Stimulated activated CD4-positive, alpha-beta T cell treated with anti-CD3 and anti-CD28 coated beads, Interleukin-1b, Interleukin-23, amount 100 ng/mL, for 4 hours (primary cell): ENCODE results near the gene TSR3.

Experiments
- DNase-seq, 2 donors: peaks; one replicate each; pipeline ENCODE4 v3.0.0-alpha.2; 2020; ENCODE audit warnings: low read depth in 2 of 2

TSR3 gene

DNA sequence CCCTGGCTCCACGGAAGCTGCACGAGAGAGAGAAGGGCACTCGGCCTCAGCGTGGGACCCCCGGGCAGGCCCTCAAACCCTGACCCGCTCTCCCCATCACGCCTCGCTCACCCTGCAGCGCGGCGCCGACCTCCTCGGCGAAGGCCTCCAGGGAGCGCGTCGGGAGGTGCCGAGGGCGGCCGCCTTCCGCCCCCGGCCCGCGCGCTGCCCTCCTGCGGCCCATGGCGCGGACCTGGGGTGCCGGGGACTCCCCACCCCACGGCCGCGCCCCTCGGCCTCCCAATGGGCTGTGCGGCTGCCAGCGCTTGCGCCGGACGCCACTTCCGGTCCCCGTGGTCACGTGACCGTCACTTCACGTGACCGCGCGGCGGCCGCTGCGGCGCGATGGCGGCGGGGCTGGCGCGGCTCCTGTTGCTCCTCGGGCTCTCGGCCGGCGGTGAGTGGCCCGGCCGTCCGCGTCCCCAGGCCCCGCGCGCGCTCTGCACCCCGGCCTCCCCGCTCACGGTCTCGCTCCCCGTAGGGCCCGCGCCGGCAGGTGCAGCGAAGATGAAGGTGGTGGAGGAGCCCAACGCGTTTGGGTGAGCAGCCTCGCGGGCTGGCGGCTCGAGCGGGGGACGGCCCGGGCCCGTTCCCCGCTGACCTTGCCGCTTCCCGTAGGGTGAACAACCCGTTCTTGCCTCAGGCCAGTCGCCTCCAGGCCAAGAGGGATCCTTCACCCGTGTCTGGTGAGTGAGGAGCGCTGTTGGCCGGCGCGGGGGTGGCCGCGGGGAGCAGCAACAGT, at the start of gene TSR3, which contains the start of gene GNPTG:
TSS of gene TSR3 (minus strand) at position 297 of the 781 bp plus-strand sequence. CDS start at position 223, 74 bp downstream.
TSS of gene GNPTG (plus strand) at position 350 of the 781 bp plus-strand sequence. CDS start at position 385, 35 bp downstream.
- peak; percentile 73 to 82 for DNase-seq

DNA sequence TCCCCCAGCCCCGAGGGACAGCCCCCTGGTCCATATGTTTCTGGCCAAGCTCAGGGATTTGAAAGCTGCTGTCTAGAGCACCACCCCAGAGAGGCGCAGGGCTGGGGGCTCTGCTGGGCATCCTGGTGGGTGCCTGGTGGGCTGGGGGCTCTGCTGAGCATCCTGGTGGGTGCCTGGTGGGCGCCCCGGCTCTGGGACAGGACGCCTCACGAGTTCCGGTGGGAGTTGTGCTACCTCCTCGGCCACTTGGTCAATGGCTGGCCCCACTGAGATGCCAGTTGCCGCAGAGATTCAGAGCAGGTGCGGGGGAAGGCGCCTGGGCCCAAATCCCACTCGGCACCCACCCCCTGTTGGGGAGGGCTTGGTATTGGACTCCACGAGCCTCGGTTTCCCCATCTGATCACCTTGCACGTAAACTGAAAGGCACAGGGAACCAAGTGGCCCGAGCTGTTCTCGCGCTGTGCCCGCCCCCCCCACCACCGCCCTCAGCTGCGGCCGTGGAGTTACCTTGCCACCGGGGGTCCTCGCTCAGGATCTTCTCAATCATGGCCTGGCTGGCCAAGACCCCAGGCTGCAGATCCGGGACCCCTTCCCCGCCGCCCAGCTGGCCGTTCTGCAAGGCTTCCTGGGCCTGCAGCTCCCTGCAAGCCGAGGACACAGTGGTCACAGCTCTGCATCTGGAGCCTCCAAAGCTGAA, 49.5 kb upstream of the TSR3 start:
- DNase-seq, result no peak

DNA sequence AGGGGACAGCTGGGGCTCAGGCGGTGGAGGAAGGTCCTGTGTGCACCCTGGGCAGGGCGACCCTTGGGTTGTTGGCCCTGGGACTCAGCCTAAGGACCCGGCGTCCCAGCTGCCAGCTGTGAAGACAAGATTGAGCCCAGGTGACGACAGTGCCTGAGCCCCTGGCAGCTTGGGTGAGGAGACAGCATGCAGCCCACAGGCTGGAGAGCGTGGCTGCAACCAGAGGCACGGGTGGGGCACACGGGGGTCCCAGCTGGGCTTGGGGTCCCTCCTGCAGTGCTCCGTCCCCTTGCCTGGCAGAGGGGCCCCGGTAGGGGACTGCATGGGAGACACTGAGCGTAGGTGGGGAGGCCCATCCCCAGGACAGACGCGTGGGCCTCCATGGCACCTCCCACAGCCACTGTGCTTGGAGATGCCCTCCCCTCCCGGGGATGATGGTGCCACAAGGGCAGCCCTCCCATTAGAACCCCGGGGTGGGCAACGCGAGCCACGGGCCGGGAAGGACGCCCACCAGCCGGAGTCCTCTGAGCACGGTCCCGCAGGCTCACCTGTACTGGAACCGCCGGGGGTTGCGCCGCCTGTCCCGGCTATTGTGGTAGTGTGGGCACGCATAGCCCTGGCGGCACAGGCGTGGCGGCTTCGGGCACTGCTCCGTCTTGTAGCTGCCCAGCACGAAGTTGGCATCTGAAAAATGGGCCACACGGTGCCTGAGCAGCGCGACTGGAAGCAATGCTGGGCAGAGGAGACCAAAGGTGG, 47.3 kb upstream of the TSR3 start:
- no peak for DNase-seq

DNA sequence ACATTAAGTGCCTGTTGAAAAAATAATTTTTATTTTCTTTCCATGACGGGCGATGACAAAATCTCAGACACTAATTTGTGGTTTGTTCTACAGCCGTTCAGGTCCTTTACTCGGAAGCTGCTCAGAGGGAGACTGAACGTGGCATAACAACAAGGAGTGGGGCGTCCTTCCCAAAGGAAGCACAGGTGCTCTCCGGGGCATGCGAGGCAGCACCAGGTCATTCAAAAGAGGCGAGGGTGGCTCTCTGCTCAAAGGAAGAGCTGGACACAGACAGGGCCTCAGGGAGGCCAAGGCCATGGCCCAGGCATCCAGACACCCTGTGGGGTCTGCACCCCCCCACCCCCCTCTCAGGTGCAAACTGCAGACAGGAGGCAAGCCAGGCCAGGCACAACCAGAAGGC, 46.7 kb upstream of the TSR3 start:
- DNase-seq, result no peak

DNA sequence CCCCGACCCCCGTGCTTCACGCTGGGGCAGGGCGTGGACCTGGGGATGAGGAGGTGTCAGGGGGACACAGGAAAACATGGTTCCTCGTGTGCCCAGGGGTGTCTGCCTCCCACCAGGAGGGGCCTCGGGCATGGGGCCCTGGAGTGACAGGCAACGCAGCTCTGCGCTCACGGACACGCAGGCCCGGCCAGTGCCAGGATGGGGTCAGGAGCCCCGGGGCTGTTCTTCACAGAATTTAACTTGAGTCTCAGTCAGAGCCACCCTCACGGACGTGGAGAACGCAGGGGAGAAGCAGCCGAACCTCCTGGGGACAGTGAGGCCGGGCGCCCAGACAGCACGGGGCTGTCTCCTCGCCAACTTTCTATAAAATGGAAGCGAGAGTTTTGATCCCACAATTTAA, 46.1 kb upstream of the TSR3 start:
- DNase-seq, result no peak

DNA sequence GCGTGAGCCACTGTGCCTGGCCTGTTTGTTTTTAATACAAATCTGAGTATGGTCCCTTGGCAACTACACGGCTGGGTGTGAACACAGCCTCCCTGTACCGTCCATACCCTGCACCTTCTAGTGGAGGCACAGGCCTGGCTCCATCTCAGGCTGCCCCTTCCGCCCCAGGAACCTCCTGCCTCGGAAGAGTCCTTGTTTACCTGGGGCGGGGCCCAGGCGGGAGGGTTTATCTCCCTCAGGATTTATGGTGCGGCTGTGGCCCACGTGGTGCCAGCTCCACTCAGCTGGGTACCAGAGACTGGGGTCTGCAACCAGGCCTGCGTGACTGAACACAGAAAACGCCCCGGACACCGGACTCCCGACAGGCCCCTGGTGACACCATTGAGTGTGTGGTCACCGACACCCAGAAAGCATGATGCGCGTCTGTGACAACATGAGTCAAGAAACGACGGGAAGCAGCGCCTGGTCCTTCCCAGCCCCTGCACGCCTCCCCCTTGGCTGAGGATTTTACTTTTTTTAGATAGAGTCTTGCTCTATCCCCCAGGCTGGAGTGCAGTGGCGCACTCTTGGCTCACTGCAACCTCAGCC, 43.9 kb upstream of the TSR3 start:
- DNase-seq, result no peak

DNA sequence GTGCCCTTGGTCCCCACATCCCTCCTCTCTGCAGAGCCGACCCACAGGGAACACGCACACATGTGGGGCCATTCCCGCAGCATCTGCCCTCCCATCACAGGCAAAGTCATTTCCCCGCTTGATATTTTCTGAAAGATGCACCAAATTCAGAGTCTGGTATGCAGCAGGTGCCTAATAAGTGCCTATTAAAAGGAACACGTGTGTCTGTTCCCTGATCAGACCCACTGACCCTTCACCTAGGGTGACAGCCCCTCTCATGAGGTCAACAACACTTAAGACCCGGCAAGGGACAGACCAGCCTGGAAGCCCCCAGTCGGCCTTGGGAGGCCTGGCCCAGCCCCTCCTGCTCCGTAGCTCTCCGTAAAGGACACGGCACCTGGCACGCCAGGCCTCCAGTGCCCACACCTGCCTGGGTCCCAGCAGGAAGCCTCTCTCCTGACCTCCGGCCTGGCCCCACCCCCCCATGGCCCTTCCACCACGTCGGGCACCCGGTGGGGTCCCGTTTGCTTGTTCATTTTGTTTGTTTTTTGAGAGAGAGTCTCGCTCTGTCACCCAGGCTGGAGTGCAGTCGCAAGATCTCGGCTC, 42.8 kb upstream of the TSR3 start:
- DNase-seq, result no peak

DNA sequence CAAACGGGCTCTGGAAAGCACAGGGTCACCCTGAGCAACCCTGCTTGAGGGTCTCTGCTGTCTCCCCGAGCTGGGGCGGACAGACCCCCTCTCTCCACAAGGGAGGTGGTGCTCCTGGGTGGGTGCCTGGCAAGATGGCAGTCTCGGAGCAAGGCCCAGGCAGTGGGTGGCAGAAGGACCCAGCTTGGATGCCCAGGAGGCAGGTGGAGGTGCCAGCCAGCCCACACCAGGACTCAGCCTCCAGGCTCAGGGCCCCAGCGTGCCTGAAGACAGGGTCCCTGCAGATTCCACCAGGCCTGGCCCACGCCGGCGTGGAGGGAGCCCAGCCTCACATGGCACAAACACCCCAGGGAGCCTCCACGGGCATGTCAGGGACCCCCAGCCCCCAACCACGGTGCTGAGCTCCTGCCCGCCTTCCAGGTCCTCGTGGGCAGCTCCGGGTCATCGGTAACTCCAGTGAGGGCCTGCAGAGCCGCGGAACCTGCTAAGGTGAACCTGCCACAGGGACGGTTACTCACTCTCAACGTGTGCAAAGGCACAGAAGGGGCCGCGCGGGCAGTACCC, 42.0 kb upstream of the TSR3 start:
- DNase-seq, result no peak

DNA sequence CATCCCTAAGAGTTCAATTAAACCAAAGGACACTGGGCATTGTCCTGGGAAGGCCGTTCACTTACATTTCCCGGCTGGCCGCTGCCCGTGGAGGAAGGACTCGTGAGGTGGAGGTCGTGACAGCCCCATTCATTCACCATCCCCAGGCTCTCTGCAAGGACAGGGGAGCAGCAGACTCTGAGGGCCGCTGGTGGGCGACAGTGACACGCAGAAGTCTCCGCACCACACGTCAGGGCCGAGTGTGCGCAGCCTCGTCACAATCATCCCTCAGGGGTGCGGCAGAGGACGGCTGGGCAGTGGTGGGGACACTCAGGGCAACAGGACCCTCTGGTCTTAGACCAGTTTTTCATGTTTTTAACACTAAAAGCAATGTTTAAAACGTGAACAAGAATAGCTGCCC, 41.1 kb upstream of the TSR3 start:
- no peak for DNase-seq

DNA sequence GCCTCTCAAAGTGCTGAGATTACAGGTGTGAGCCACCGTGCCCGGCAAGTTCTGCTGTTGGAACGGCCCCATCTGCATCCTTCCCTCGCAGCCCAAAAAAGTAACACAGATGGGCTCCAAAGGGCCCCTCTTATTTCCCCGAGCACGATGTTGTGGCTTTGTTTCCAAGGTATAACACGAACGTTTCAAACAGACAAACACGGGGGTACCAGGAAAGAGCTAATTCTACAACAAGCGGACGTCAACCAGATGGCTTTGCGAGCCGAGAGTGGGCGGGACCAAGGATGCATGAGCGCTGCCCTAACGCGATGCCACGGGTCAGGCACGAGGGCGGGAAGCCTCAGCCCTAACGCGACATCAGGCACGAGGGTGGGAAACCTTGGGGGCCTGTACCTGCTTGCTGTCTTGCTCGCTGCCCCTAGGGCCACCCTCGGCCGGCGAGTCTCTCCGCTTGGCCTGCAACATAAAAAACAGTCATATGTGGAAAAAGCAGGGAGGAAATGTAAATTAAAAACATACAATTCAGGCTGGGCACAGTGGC, 38.6 kb upstream of the TSR3 start:
- no peak for DNase-seq

DNA sequence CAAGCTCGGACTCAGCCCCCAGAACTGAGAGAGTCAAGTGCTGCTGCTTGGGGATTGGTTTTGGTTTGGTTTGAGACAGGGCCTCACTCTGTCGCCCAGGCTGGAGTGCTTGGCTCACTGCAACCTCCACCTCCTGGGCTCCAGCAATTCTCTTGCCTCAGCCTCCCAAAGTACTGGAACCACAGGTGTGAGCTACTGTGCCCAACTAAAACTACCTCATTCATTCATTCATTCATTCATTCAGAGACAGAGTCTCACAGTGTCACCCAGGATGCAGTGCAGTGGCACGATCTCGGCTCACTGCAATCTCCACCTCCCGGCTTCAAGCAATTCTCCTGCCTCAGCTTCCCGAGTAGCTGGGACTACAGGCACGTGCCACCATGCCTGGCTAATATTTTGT, 38.1 kb upstream of the TSR3 start:
- no peak for DNase-seq

DNA sequence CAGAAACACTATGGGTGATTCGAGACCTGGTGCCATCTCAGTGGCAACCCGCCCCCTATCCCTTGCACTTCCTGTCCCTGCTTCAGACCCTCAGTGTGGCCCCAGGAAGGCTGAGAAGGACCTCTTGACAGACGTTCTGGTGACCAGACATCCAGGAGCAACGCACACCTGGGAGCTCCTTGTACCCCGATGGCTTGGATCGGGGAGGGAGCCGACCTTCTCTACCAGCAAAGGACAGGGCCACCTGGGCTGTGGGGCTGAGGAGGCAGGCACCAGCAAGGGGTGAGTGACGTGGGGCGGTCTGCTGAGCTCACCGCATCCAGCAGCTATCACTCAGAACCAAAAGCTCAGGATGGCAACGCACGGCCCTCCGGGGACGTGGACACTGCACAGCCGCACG, 35.7 kb upstream of the TSR3 start:
- DNase-seq, result no peak

DNA sequence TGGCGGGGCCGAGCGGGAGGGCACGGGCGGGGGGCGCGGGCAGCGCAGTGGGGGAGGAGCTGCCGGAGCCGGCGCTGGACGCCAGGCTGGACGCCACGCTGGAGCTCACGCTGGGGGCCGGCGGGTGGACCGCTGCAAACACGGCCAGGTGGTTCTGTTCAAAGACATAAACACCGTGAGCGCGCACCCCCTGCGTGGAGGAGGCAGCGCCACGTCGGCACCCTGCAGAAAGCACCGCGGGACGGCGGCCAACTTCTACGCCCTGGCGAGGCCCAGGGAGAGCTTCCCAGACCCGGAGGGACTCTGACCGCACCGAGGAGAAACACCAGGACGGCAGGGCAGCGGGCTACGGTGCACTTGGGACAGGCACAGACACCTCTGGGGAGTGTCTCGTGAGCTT, 33.6 kb upstream of the TSR3 start:
- no peak for DNase-seq

DNA sequence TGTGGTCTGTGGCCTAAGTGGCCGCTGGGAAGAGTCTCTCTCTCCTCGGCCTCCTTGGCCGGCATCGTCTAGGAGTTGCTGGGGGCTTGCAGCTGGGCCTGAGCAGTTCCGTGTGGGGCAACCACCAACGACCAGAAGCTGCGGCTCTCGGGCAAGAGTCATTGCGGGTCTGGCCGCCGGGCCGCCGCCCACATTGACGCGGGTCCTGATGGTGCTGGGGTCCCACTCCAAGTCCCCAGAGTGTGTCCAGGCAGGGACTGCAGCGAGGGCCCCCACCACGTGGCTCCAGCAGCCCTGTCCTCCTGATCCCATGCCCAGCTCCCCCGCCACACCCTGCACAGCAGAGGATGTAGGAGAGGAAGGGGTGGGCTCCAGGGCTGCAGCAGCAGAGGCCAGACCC, 31.9 kb upstream of the TSR3 start:
- DNase-seq, result no peak

DNA sequence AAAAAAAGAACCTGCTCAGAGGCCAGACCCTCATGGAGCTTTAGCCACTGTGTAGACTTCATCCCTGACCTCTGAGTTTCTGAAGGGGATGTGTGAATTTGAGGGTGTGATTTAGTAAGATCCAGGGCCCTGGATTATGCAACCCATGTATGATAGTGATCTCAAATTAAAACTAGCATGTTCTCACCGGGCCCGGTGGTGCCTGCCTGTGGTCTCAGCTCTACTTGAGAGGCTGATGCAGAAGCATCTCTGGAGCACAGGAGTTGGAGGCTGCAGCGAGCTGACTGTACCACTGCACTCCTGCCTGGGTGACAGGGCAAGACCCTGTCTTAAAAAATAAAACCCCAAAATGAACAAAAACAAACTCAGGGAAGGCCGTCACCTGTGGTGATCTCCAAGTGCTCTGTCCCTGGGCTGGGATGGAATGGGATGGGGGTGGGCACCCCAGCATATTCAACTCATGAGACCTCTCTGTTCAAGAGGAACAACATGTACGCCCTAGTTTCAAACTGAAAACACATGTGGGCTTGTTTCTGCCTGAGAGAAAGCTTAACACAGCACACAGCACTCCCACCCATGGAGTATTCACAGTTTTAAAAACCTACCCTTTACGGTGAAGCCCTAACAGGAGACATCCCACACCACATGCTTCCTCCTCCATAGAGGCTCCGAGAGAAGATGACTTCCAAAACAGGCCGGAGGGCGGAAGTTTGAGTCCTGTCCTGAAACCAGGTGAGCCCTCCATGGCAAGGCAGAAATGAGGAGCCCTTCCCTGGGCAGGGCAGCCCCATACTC, 30.1 kb upstream of the TSR3 start:
- no peak for DNase-seq

DNA sequence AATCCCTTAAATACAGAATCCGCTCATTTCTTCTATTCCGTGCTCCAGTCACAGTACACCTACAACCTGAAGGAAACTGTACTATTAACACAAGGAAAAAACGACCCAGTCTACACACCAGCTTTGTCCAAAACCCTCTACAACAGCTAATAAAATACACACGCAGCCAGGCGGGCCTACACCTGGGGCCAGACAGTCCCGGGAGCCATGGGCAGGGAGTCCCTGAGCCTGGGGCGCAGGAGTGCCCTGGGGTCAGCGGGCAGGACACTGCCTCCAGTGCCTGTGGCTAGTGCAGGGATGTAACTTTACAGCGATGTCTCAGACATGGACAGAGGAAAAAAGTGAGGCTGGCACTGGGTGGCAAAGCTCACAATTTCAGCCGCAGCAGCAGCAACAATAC, 28.5 kb upstream of the TSR3 start:
- no peak for DNase-seq

DNA sequence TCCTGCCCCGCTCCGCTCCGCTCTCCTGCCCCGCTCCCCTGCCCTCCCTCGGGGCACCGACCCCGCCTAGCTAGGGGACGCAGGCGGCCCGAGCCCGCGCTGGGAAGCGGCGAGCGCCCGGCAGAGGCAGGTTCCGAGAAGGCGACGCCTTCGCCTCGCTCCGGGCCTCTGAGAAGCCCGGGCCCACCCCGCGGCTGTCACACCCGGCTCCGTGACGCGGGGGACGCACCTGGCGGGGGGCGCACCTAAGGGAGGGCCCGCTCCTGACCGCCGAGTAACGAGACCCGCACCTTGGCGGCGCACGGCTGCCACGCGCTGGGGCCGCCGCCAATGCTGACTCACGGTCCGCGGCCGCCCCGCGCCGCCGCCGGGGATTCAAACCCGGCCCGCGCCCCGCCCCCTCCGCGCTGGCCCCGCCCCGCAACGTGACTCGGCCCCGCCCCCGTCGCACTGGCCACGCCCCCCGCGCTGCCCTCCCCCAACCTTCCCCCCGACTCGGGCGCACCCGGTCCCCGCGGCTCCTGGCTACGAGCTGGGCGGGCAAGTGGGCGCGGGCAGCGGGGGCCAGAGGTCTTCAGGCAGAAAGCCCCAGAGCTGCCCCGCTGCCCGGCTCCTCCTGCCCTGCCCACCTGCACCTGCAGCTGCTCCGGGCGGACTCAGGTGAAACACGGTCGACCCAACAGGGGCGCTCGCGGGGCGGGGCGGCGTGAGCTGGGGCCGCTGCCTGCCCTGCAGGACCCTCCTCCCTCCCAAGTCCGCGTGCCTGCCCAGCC, 27.8 kb upstream of the TSR3 start:
- peak; percentile 61 to 82 for DNase-seq

DNA sequence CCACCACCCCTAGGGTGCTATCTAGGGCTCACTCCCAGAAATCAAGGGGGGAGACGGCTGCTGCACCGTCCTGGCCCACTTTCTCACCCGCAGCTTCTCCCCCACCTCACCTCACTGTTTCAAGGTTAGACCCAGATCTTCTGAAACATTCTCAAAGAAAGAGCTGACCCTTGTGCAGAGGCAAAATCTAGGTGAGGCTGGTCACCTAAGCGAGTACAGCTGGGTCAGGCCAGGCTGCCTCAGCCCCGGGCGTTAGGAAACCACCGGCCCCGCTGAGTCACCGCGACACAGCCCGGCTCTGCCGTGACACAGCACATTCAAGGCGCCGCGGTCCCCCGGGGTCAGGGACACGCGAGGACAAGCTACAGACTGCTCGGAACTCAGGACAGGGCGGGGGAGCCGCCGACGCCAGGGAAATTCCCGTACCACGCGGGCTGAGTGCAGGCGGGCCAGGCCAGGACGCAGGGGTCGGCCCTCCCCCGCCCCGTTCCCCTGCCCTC, 27.2 kb upstream of the TSR3 start:
- peak; percentile 30 to 70 for DNase-seq

DNA sequence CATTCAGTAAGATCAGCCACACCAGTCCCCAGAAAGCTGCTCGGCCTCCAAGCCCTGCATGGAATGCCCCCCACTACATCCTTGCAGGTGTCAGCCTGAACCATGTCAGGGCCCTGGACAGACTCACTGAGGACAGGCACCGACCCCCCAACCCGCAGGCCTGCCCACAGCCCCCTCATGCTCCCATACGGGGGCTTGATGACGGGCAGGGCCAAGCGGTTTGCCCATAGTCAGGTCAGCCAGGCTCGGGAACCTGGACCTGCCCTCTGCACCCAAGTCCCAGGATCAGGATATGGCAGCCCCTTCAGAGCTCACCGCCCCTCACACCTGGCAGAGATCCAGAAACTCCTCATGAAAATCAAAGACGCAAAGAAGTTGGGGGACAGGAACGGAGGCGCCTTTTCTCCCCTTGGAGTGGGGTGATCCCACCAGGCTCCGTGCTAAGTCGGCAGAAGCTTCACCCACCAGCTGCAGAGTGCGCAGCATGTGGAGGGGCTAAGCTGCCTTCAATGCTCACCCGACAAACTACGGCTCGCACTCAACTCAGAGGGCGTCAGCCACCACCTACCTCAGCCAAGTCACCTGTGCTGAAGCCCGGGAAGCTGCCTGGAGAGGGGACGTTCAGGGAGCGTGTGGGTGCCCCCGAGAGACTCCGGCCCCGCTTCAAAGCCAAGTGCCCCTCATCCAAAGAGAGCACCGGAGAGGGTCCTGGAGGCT, 26.6 kb upstream of the TSR3 start:
- DNase-seq, result no peak
